ENCODE data around the gene RBKS.

- TF ChIP-seq, protein P1, sequence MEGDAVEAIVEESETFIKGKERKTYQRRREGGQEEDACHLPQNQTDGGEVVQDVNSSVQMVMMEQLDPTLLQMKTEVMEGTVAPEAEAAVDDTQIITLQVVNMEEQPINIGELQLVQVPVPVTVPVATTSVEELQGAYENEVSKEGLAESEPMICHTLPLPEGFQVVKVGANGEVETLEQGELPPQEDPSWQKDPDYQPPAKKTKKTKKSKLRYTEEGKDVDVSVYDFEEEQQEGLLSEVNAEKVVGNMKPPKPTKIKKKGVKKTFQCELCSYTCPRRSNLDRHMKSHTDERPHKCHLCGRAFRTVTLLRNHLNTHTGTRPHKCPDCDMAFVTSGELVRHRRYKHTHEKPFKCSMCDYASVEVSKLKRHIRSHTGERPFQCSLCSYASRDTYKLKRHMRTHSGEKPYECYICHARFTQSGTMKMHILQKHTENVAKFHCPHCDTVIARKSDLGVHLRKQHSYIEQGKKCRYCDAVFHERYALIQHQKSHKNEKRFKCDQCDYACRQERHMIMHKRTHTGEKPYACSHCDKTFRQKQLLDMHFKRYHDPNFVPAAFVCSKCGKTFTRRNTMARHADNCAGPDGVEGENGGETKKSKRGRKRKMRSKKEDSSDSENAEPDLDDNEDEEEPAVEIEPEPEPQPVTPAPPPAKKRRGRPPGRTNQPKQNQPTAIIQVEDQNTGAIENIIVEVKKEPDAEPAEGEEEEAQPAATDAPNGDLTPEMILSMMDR (conservative IDR thresholded peaks at IDR 0.05): no peak
- no peak for TF ChIP-seq EZH2 (IDR thresholded peaks at IDR 0.05; ENCODE audit: low read depth)
Measured at GRCh38 chr2:27782701-27783100, 107.5 kb downstream of the RBKS start.

All from PC-9 (cell line).